ENCODE measurements around the gene HLA-DQA1.
"Not testable (repeated sequence)": the region's sequence is repeated elsewhere in the genome, so short reads cannot be mapped to it uniquely, and the experiment has no call there.

HLA-DQA1 gene

GRCh38 chr6:32658268-32658897 is 21.2 kb downstream of the HLA-DQA1 start:
- no peak for DNase-seq (ENCODE audit: low read depth in 2 of 2)

- no peak for DNase-seq (ENCODE audit: low read depth in 2 of 2)
Measured at GRCh38 chr6:32659856-32660595, 22.8 kb downstream of the HLA-DQA1 start.

GRCh38 chr6:32662099-32662498 is 24.9 kb downstream of the HLA-DQA1 start:
- DNase-seq (ENCODE audit: low read depth in 2 of 2) = no peak

GRCh38 chr6:32662836-32663235 is 25.6 kb downstream of the HLA-DQA1 start:
- DNase-seq (ENCODE audit: low read depth in 2 of 2) = no peak

GRCh38 chr6:32664354-32664753 is 27.1 kb downstream of the HLA-DQA1 start:
- no peak for DNase-seq (ENCODE audit: low read depth in 2 of 2)

GRCh38 chr6:32664827-32665362 is 27.7 kb downstream of the HLA-DQA1 start:
- no peak for DNase-seq (ENCODE audit: low read depth in 2 of 2)

GRCh38 chr6:32665661-32666060 is 28.5 kb downstream of the HLA-DQA1 start:
- no peak for DNase-seq (ENCODE audit: low read depth in 2 of 2)

GRCh38 chr6:32666420-32667300 is 29.5 kb downstream of the HLA-DQA1 start, which contains the start of gene HLA-DQB1:
Gene HLA-DQB1 (minus strand): TSS chr6:32666657. CDS start chr6:32666607, 50 bp downstream.
- no peak for DNase-seq (ENCODE audit: low read depth in 2 of 2)

- no peak for DNase-seq (ENCODE audit: low read depth in 2 of 2)
Measured at GRCh38 chr6:32668226-32668747, 31.1 kb downstream of the HLA-DQA1 start.

GRCh38 chr6:32669240-32669639 is 32.0 kb downstream of the HLA-DQA1 start:
- DNase-seq (ENCODE audit: low read depth in 2 of 2) = no peak

GRCh38 chr6:32669893-32670292 is 32.7 kb downstream of the HLA-DQA1 start:
- no peak for DNase-seq (ENCODE audit: low read depth in 2 of 2)

- not testable (repeated sequence) for DNase-seq (ENCODE audit: low read depth in 2 of 2)
Measured at GRCh38 chr6:32671908-32672307, 34.7 kb downstream of the HLA-DQA1 start.

GRCh38 chr6:32674123-32674522 is 36.9 kb downstream of the HLA-DQA1 start:
- DNase-seq (ENCODE audit: low read depth in 2 of 2) = not testable (repeated sequence)

GRCh38 chr6:32679492-32679891 is 42.3 kb downstream of the HLA-DQA1 start:
- no peak for DNase-seq (ENCODE audit: low read depth in 2 of 2)

- DNase-seq (ENCODE audit: low read depth in 2 of 2) = no peak
Measured at GRCh38 chr6:32680055-32680454, 42.8 kb downstream of the HLA-DQA1 start.

GRCh38 chr6:32684246-32684645 is 47.0 kb downstream of the HLA-DQA1 start:
- DNase-seq (ENCODE audit: low read depth in 2 of 2) = no peak

- DNase-seq (ENCODE audit: low read depth in 2 of 2) = peak in 1 of 2 donors; percentile 7
Measured at GRCh38 chr6:32685603-32686002, 48.4 kb downstream of the HLA-DQA1 start.

GRCh38 chr6:32689531-32690501 is 52.6 kb downstream of the HLA-DQA1 start:
- no peak for DNase-seq (ENCODE audit: low read depth in 2 of 2)

- peak in 1 of 2 donors; percentile 23 for DNase-seq (ENCODE audit: low read depth in 2 of 2)
Measured at GRCh38 chr6:32692019-32692418, 54.8 kb downstream of the HLA-DQA1 start.
